ENCODE data around the gene ARMC9. TPM values are rescaled to one million over a fixed set of nuclear protein-coding genes. Genes with fewer than 3 reads are reported as not detected.

Gene ARMC9
- total RNA-seq, 1 donor from 2014 or later: 40.8 TPM

DNA sequence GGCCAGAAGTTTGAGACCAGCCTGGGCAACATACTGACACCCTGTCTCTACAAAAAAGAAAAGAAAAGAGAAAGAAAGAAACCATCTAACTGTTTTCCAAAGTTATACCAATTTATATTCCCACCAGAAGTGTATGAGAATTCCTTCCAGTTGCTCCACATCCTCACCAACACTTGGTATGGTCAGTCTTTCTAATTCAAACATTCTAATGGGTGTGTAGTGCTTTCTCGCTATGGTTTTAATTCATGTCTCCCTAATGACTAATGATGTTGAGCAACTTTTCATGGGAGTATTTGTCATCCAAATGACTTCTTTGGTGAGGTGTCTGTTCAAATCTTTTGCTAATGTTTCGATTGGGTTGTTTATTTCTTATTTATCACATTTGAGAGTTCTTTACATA, 186.5 kb downstream of the ARMC9 start:
- H3K27ac Mint-ChIP-seq: no peak overlapping the region
- peaks cover 3% of the 10 kb centered on the region for H3K36me3 Mint-ChIP-seq (ENCODE audit: insufficient read depth)
- H3K4me1 Mint-ChIP-seq (ENCODE audit: low read depth): peaks cover 7% of the 10 kb centered on the region
- peaks cover 10% of the 10 kb centered on the region for H3K9me3 Mint-ChIP-seq (ENCODE audit: low read depth)
- no peak for TF ChIP-seq CTCF (IDR thresholded peaks at IDR 0.05; ENCODE audit: unreplicated experiment)
- peaks cover 13% of the 10 kb centered on the region for H3K27me3 Mint-ChIP-seq
- DNase-seq (ENCODE audit: low spot score, unreplicated experiment): no peak
- H3K4me3 Mint-ChIP-seq (ENCODE audit: low read depth): no peak overlapping the region

GRCh38 chr2:231385429-231385828, 187.0 kb downstream of the ARMC9 start:
- Mint-ChIP-seq H3K36me3 (ENCODE audit: insufficient read depth) (peaks cover 3% of the 10 kb centered on the region), H3K4me1 (ENCODE audit: low read depth) (peaks cover 7% of the 10 kb centered on the region), H3K9me3 (ENCODE audit: low read depth) (peaks cover 10% of the 10 kb centered on the region), H3K27ac (no peak overlapping the region), H3K27me3 (peaks cover 13% of the 10 kb centered on the region), H3K4me3 (ENCODE audit: low read depth) (no peak overlapping the region)
- TF ChIP-seq CTCF (IDR thresholded peaks at IDR 0.05; ENCODE audit: unreplicated experiment): no peak
- DNase-seq (ENCODE audit: low spot score, unreplicated experiment): no peak

- Mint-ChIP-seq H3K4me1 (ENCODE audit: low read depth) (peaks cover 7% of the 10 kb centered on the region), H3K27ac (no peak overlapping the region), H3K27me3 (peaks cover 16% of the 10 kb centered on the region), H3K9me3 (ENCODE audit: low read depth) (peaks cover 10% of the 10 kb centered on the region), H3K4me3 (ENCODE audit: low read depth) (no peak overlapping the region), H3K36me3 (ENCODE audit: insufficient read depth) (peaks cover 3% of the 10 kb centered on the region)
- DNase-seq (ENCODE audit: low spot score, unreplicated experiment): no peak
- TF ChIP-seq CTCF (IDR thresholded peaks at IDR 0.05; ENCODE audit: unreplicated experiment): no peak
These were observed 188.0 kb downstream of the ARMC9 start for GRCh38 chr2:231386446-231386845.

- TF ChIP-seq CTCF (IDR thresholded peaks at IDR 0.05; ENCODE audit: unreplicated experiment): no peak
- peaks cover 3% of the 10 kb centered on the region for H3K36me3 Mint-ChIP-seq (ENCODE audit: insufficient read depth)
- peaks cover 15% of the 10 kb centered on the region for H3K27me3 Mint-ChIP-seq
- H3K9me3 Mint-ChIP-seq (ENCODE audit: low read depth): peaks cover 10% of the 10 kb centered on the region
- no peak overlapping the region for H3K27ac Mint-ChIP-seq
- no peak for DNase-seq (ENCODE audit: low spot score, unreplicated experiment)
- no peak overlapping the region for H3K4me3 Mint-ChIP-seq (ENCODE audit: low read depth)
- peaks cover 7% of the 10 kb centered on the region for H3K4me1 Mint-ChIP-seq (ENCODE audit: low read depth)
These were observed 189.7 kb downstream of the ARMC9 start for GRCh38 chr2:231387904-231388724.

- Mint-ChIP-seq H3K9me3 (ENCODE audit: low read depth) (peaks cover 10% of the 10 kb centered on the region), H3K27me3 (peaks cover 17% of the 10 kb centered on the region), H3K4me1 (ENCODE audit: low read depth) (peaks cover 3% of the 10 kb centered on the region), H3K27ac (no peak overlapping the region), H3K36me3 (ENCODE audit: insufficient read depth) (peaks cover 3% of the 10 kb centered on the region), H3K4me3 (ENCODE audit: low read depth) (no peak overlapping the region)
- DNase-seq (ENCODE audit: low spot score, unreplicated experiment): no peak
- TF ChIP-seq CTCF (IDR thresholded peaks at IDR 0.05; ENCODE audit: unreplicated experiment): no peak
These were observed 190.4 kb downstream of the ARMC9 start for GRCh38 chr2:231388725-231389346.
